Activated CD4-positive, alpha-beta T cell treated with anti-CD3 and anti-CD28 coated beads, Interleukin-2, amount 50 U/mL, for 24 hours (primary cell): ENCODE measurements around the gene RUNX2.
"Not testable (repeated sequence)": the region's sequence is repeated elsewhere in the genome, so short reads cannot be mapped to it uniquely, and the experiment has no call there.

Experiments used
- DNase-seq, 2 donors: peaks; one replicate each; pipeline ENCODE4 v3.0.0-alpha.2; 2020; ENCODE audit warnings: low read depth in 1 of 2, low spot score in 1 of 2

The RUNX2 gene

GRCh38 chr6:45548657-45549515 is 220.8 kb downstream of the RUNX2 start:
- no peak for DNase-seq

- DNase-seq, result no peak
Measured at GRCh38 chr6:45552536-45552935, 224.4 kb downstream of the RUNX2 start.

GRCh38 chr6:45553730-45554344 is 225.7 kb downstream of the RUNX2 start:
- no peak for DNase-seq

- no peak for DNase-seq
Measured at GRCh38 chr6:45554591-45554990, 226.5 kb downstream of the RUNX2 start.

- no peak for DNase-seq
Measured at GRCh38 chr6:45555981-45556771, 228.0 kb downstream of the RUNX2 start.

DNA sequence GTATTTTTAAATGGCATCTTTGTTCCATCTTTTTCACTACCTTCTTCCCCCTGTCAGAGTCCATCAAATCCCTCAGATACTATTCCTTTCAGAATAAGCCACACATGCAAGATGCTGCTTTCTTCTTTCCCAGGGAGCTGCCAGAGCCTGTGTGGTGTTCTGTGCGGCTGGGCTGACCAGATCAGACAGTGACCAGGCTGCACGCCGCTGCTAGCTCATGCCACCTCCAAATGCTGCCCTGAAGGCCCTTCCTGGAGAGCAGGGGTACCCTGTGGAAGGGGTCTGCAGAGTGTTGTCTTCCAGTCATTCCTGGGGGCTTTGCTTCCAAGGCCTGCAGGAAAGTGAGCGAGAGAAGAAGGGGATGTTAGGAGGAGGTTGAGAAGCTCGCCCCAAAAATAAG is 228.7 kb downstream of the RUNX2 start:
- no peak for DNase-seq

DNA sequence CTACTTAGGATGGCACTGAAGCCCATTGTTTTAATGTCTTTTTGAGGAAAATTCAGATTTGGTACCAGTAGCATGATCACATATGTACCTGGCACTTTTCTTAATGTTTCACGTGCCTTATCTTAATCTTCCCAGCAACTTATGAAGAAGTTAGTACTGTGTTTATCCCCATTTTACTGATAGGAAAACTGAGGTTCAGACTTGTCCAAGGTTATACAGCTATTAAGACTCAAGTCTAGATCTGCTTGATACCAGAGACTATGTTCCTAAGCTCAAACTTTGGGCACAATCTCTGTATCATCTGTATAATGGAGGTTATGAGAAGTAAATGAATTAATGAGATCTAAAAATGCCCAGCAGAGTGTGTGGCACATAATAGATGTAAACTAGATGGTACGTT is 229.3 kb downstream of the RUNX2 start:
- no peak for DNase-seq

DNA sequence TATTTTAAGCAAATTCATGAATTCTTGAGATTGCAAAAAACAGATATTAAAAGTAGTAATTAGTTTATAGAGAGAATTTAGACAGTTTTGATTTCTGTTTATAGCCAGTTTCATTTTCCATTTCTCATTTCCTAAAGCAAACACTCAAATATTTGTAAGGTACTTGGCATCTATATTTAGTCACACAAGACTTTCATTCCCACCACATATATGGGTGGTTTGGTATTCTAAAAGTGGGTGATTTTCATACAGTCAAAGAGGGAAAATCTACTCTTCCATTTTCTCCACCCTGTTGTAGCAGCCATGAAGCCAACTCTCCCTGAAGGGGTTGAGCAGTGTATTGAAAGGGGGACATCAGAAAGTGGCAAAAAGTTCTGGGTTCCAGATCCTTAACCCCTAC is 230.7 kb downstream of the RUNX2 start:
- no peak for DNase-seq

DNA sequence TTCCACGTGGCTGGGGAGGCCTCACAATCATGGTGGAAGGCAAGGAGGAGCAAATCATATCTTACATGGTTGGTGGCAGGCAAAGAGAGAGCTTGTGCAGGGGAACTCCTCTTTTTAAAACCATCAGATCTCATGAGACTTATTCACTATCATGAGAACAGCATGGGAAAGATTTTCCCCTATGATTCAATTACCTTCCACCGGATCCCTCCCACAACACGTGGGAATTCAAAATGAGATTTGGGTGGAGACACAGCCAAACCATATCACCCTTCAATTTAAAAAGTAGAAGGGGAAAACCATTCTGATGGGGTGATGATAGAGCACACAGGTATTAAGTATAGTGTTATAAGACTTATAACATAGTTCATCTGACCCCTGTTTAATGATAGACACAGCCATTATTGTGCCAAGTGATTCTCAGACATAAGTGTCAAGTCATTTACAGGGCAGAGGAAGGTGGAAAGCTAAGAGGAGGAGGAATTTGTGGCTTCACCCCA is 232.2 kb downstream of the RUNX2 start:
- DNase-seq, result not testable (repeated sequence)

GRCh38 chr6:45562171-45562570 is 234.0 kb downstream of the RUNX2 start:
- DNase-seq, result no peak

DNA sequence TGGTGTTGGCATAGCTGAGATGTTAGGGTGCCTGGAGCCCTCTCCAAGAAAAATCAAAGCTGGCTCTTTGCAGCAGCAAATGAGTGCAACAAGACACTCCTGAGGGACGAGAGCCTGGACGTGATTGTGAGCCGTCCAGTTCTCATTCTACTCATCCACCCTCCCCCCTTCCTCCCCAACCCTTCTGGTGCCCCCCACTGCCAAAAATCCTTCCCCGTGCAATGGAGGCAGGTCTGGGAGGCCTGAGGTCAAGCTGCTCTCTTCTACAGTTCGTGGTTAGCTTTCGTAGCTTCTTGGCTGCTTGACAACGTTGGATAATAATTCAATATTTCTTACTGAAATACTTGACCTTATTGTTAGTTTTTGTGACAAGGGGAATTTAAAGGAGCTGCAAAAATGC is 234.9 kb downstream of the RUNX2 start:
- DNase-seq, result no peak

- no peak for DNase-seq
Measured at GRCh38 chr6:45563844-45564243, 235.7 kb downstream of the RUNX2 start.

- DNase-seq, result no peak
Measured at GRCh38 chr6:45566882-45567281, 238.8 kb downstream of the RUNX2 start.

- DNase-seq, result no peak
Measured at GRCh38 chr6:45567879-45568278, 239.7 kb downstream of the RUNX2 start.

DNA sequence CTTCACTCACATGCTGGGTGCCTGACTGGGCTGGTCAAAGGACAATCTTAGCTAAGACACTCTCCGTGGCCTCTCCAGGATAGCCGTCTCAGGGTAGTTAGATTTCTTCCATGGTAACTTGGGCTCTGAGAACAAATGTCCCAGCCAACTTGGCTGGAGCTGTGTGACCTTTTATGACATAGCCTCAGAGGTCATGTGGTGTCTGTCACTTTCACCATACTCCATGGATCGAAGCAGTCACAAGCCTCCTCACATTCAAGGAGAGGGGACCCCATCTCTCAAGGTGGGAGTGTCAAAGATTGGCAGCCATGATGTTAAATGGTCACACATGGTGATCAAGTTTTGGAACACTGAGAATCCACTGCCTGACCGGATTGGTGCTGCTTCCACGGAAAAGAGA is 240.5 kb downstream of the RUNX2 start:
- no peak for DNase-seq

GRCh38 chr6:45569210-45569945 is 241.2 kb downstream of the RUNX2 start:
- DNase-seq, result no peak

- DNase-seq, result no peak
Measured at GRCh38 chr6:45571159-45571558, 243.0 kb downstream of the RUNX2 start.

DNA sequence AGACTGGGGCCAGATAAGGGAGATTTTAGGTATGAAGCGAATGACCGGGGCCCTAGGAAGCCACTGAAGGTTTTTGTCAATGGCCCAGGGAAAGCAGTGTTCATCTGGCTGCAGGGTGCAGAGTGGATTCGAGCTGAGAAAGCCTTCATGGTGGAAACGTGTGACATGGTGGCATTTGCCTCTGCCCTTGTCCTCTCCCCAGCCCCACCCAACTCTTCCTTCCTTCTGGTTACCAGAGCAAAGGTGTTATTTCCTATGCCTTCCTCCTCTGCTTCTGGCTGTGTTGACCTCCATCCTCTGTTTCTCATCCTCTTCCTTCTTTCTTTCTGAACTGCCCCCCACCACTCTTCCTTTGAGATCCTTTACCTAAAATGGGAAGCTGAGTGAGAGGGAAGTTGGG is 244.7 kb downstream of the RUNX2 start:
- no peak for DNase-seq

DNA sequence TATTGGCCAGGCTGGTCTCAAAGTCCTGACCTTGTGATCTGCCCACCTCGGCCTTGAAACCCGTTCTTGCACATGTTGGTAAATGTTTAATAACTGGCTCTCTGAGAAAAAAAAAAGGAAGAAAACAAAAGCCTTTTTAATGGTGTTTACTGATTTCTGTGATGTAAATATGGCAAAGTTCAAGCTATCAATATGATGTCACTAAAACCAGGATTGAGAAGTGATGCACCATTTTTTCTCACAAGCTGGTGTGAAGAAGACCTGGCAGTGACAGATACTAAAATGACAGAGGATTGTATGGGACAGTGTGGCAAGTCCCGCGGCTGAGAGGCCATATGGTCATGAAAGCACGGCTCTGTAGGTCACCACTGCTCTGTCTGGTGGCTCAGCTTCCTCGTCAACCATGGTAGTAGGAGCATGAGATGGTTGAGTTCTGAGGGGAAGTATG is 245.9 kb downstream of the RUNX2 start:
- no peak for DNase-seq

- no peak for DNase-seq
Measured at GRCh38 chr6:45574885-45575284, 246.8 kb downstream of the RUNX2 start.
